Stimulated activated CD8-positive, alpha-beta memory T cell treated with anti-CD3 and anti-CD28 coated beads, Interleukin-12 subunit alpha, Interleukin-12 subunit beta, amount 100 ng/mL, for 24 hours (primary cell): ENCODE measurements around the gene TTC4.

ENCODE experiments used
- DNase-seq: peaks from one replicate; pipeline ENCODE4 v3.0.0-alpha.2; 2020; ENCODE audit errors: extremely low read depth

Gene TTC4

GRCh38 chr1:54782156-54782555, 66.5 kb downstream of the TTC4 start:
- no peak for DNase-seq

DNA sequence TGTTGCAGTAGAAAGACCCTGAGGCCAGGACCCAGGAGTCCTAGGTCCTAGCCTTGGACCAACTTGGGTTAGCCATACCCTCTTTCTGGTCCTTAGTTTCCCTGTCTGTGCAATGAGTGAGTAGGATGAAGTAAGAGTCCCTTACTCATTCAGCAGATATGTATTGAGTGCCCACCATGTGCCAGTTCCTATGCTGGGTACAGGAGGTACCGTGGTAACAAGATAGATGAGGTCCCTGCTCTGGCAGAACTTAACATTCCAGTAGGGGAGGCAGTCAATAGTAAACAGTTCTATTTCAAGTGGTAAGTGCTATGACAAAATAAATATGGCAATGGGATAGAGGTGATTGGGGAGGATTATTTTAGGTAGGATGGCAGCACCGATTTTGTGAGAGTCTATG, 66.9 kb downstream of the TTC4 start:
- DNase-seq, result no peak

- no peak for DNase-seq
Measured at GRCh38 chr1:54784066-54784465, 68.4 kb downstream of the TTC4 start.

GRCh38 chr1:54786778-54787177, 71.1 kb downstream of the TTC4 start:
- no peak for DNase-seq

- DNase-seq, result no peak
Measured at GRCh38 chr1:54787604-54788003, 71.9 kb downstream of the TTC4 start.

DNA sequence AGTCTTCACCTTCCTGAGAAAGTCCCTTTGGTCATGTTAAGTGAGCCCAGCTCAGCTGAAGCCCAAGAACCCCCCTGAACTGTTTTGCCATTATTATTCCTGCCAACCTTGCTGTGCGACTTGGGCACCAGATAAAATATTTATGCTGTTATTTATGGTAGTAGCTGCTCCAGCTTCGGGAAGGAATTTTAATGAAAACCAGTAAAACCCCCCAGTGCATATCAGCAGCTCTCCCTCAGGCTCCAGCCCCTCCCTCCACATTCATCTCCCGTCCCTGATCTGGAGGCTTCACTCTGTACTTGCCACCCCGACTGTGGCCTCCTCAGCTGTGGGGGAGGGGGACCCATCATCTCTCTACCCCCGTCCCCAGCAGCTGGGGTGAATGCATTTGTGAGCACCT, 72.8 kb downstream of the TTC4 start:
- no peak for DNase-seq

GRCh38 chr1:54791880-54792522, 76.3 kb downstream of the TTC4 start:
- no peak for DNase-seq
